Measurements from ENCODE around the gene LIMS1. TPM values are rescaled to one million over a fixed set of nuclear protein-coding genes. Genes with fewer than 3 reads are reported as not detected.

Gene LIMS1
- total and polyA plus RNA-seq, 2 experiments from 2014 or later = 28.6 to 36.9 TPM

GRCh38 chr2:108604196-108604595 lies 69.9 kb downstream of the LIMS1 start (continued):
- TF ChIP-seq REST (IDR thresholded peaks at IDR 0.05; ENCODE audit: unreplicated experiment) (no peak), ETS1 (IDR thresholded peaks at IDR 0.05) (no peak)

- Histone ChIP-seq H3K9me2 (ENCODE audit: insufficient read depth) (no peaks in the 10 kb centered on the region), H3F3A (replicated peaks; ENCODE audit: low read depth) (no peaks in the 10 kb centered on the region), H3K4me2 (no peak overlapping the region), H3K27me3 (ENCODE audit: insufficient read depth) (no peaks in the 10 kb centered on the region), H4K20me1 (replicated peaks; ENCODE audit: insufficient read depth) (peaks cover 14% of the 10 kb centered on the region), H3K36me3 (ENCODE audit: insufficient read depth) (no peaks in the 10 kb centered on the region), H3K79me2 (replicated peaks; ENCODE audit: insufficient read depth) (peaks cover 42% of the 10 kb centered on the region), H3K4me3 (no peak overlapping the region), H3K4me1 (ENCODE audit: insufficient read depth) (peaks cover 9% of the 10 kb centered on the region), H3K27ac (ENCODE audit: low read depth) (no peak overlapping the region; the same call in 1 of the 2 replicates), H2AFZ (no peak overlapping the region)
- DNase-seq (ENCODE audit: low spot score) = no peak
- TF ChIP-seq CREB1 (CRISPR knock-in tag; IDR thresholded peaks at IDR 0.05; ENCODE audit: low read depth) (no peak), POLR2AphosphoS5 (IDR thresholded peaks at IDR 0.05; ENCODE audit: low read depth) (no peak), CTCF (conservative IDR thresholded peaks at IDR 0.05; ENCODE audit: low read depth in 2 of 2) (no peak), ZNF331 (CRISPR knock-in tag; IDR thresholded peaks at IDR 0.05; ENCODE audit: low read depth) (no peak), ZNF114 (CRISPR knock-in tag; IDR thresholded peaks at IDR 0.05) (no peak)
- Mint-ChIP-seq H3K27me3 (ENCODE audit: insufficient read depth, low read depth, poor library complexity) (peaks cover 1% of the 10 kb centered on the region), H3K36me3 (ENCODE audit: low read depth) (no peaks in the 10 kb centered on the region), H3K27ac (no peak overlapping the region), H3K9me3 (no peaks in the 10 kb centered on the region; the same call in 2 of the 3 replicates), H3K4me3 (no peak overlapping the region), H3K4me1 (peaks cover 17% of the 10 kb centered on the region)
- ATAC-seq = no peak
Observed at GRCh38 chr2:108605947-108606346, 71.7 kb downstream of the LIMS1 start.

All from GM23338 (cell line).